Neural cell (in vitro differentiated cells): ENCODE measurements around the gene SMC1A. TPM values are rescaled to one million over a fixed set of nuclear protein-coding genes. Genes with fewer than 3 reads are reported as not detected.

Source experiments
- H2AFZ ChIP-seq: fragments of 200-600, 300-800 bp; sonication (generic), shearing (Covaris generic); 2 replicates; pipeline ENCODE4 v1.6.0; 2014; ENCODE audit warnings: low read depth, mild to moderate bottlenecking, antibody characterized with exemption, low read length, moderate library complexity
- H3F3A ChIP-seq: fragments of 200-600 bp; shearing (Covaris generic); 2 replicates; pipeline ENCODE4 v1.6.1; 2016; ENCODE audit warnings: mild to moderate bottlenecking, moderate library complexity, mixed read lengths, antibody characterized with exemption, low read length; ENCODE audit not compliant: insufficient read depth, poor library complexity, severe bottlenecking
- H3K27ac ChIP-seq: fragments of 200-600, 300-800 bp; sonication (generic), shearing (Covaris generic); 2 replicates; pipeline ENCODE4 v1.5.1; 2014; ENCODE audit warnings: mild to moderate bottlenecking, low read length, moderate library complexity
- H3K27me3 ChIP-seq: fragments of 300-800, 200-600 bp; sonication (generic), shearing (Covaris generic); 2 replicates; pipeline ENCODE4 v1.6.0; 2014; ENCODE audit warnings: mild to moderate bottlenecking, low read depth, low read length, moderate library complexity; ENCODE audit not compliant: insufficient read depth
- H3K36me3 ChIP-seq: fragments of 300-800, 200-600 bp; sonication (generic), shearing (Covaris generic); 2 replicates; pipeline ENCODE4 v1.5.1; 2014; ENCODE audit warnings: mild to moderate bottlenecking, antibody characterized with exemption, low read length, moderate library complexity; ENCODE audit not compliant: insufficient read depth
- H3K4me2 ChIP-seq: fragments of 300-800, 200-600 bp; sonication (generic), shearing (Covaris generic); 2 replicates; pipeline ENCODE4 v1.6.0; 2014; ENCODE audit warnings: mild to moderate bottlenecking, low read length
- H3K4me3 ChIP-seq: fragments of 300-800, 200-600 bp; sonication (generic), shearing (Covaris generic); 2 replicates; pipeline ENCODE4 v1.5.1; 2014; ENCODE audit warnings: mild to moderate bottlenecking, low read length, moderate library complexity
- H3K79me2 ChIP-seq: fragments of 200-600 bp; shearing (Covaris generic); replicated peaks from 2 replicates; pipeline ENCODE4 v1.6.0; 2014; ENCODE audit warnings: mild to moderate bottlenecking, low read length, moderate library complexity; ENCODE audit not compliant: insufficient read depth
- H3K9ac ChIP-seq: fragments of 300-800, 200-600 bp; sonication (generic), shearing (Covaris generic); 2 replicates; pipeline ENCODE4 v1.6.1; 2016; ENCODE audit warnings: mild to moderate bottlenecking, low read length, mixed read lengths
- H3K9me2 ChIP-seq: fragments of 200-600 bp; shearing (Covaris generic); 2 replicates; pipeline ENCODE4 v1.6.1; 2016; ENCODE audit warnings: mild to moderate bottlenecking, low read length, mixed read lengths; ENCODE audit not compliant: insufficient read depth
- H3K9me3 ChIP-seq: fragments of 200-600, 300-800 bp; sonication (generic), shearing (Covaris generic); 2 replicates; pipeline ENCODE4 v1.6.1; 2016; ENCODE audit warnings: mild to moderate bottlenecking, mixed run types, low read length, moderate library complexity, mixed read lengths
- H4K20me1 ChIP-seq: fragments of 200-600 bp; shearing (Covaris generic); 2 replicates; pipeline ENCODE4 v1.6.1; 2016; ENCODE audit warnings: mild to moderate bottlenecking, mixed run types; ENCODE audit not compliant: insufficient read depth
- CTCF ChIP-seq: fragments of 450-650 bp; IDR thresholded peaks from 2 replicates; pipeline ENCODE4 v1.5.1; 2014; ENCODE audit warnings: antibody characterized with exemption, mild to moderate bottlenecking, moderate library complexity; ENCODE audit not compliant: poor library complexity, severe bottlenecking
- EP300 ChIP-seq: fragments of 450-650 bp; conservative IDR thresholded peaks from 2 replicates; pipeline ENCODE4 v1.6.1; 2014; ENCODE audit warnings: antibody characterized with exemption, mild to moderate bottlenecking, moderate library complexity; ENCODE audit not compliant: poor library complexity, severe bottlenecking
- EZH2 ChIP-seq: fragments of 200-600, 300-800 bp; shearing (Covaris generic), sonication (generic); IDR thresholded peaks from 2 replicates; pipeline ENCODE4 v1.6.1; 2014; ENCODE audit warnings: antibody characterized with exemption, low read length, borderline replicate concordance, mild to moderate bottlenecking; ENCODE audit not compliant: insufficient read depth, poor library complexity, severe bottlenecking
- MXI1 ChIP-seq: fragments of 450-650 bp; conservative IDR thresholded peaks from 2 replicates; pipeline ENCODE4 v1.6.1; 2014; ENCODE audit warnings: antibody characterized with exemption, mild to moderate bottlenecking; ENCODE audit not compliant: poor library complexity, severe bottlenecking
- POLR2AphosphoS5 ChIP-seq: IDR thresholded peaks from 2 replicates; pipeline ENCODE4 v1.6.1; 2012
- RAD21 ChIP-seq: fragments of 450-650 bp; conservative IDR thresholded peaks from 2 replicates; pipeline ENCODE4 v1.6.1; 2014; ENCODE audit warnings: antibody characterized with exemption, mild to moderate bottlenecking, moderate library complexity
- SMC3 ChIP-seq: fragments of 450-650 bp; conservative IDR thresholded peaks from 2 replicates; pipeline ENCODE4 v1.6.1; 2014; ENCODE audit warnings: antibody characterized with exemption, mild to moderate bottlenecking, moderate library complexity; ENCODE audit not compliant: poor library complexity
- TAF1 ChIP-seq: IDR thresholded peaks from 2 replicates; pipeline ENCODE4 v1.6.1; 2012; ENCODE audit warnings: low read depth
- polyA plus RNA-seq: library from polyadenylated mRNA; depleted of rRNA; stranded (reverse); fragments of >200 nt; gene quantifications from 2 replicates; pipeline ENCODE4 v1.2.3, GENCODE V29; 2014
- TF ChIP-seq, protein P1 (sequence below): IDR thresholded peaks from 2 replicates; pipeline ENCODE4 v1.6.1; 2012; ENCODE audit warnings: borderline replicate concordance

The SMC1A gene
- polyA plus RNA-seq, 1 donor from 2014 or later: 11.4 TPM

DNA sequence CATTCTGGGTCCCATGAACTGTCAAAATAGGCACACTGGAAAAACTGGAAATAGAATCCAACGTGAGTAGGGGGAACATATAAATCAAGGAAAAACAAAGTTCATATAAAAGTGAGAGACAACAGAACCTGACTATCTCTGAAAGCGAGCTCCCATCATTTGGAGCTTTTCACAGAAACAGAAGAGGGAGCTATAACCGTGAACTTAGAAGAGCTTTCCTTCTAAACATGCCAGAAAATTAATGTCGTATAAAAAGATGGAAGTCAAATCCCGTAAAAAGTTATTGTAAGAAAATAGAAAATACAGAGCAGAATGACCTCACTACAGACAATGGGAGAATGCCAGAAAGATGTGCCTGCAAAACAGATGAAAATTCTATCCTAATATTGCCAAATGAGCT is 35.6 kb upstream of the SMC1A start:
- TF ChIP-seq, protein P1, sequence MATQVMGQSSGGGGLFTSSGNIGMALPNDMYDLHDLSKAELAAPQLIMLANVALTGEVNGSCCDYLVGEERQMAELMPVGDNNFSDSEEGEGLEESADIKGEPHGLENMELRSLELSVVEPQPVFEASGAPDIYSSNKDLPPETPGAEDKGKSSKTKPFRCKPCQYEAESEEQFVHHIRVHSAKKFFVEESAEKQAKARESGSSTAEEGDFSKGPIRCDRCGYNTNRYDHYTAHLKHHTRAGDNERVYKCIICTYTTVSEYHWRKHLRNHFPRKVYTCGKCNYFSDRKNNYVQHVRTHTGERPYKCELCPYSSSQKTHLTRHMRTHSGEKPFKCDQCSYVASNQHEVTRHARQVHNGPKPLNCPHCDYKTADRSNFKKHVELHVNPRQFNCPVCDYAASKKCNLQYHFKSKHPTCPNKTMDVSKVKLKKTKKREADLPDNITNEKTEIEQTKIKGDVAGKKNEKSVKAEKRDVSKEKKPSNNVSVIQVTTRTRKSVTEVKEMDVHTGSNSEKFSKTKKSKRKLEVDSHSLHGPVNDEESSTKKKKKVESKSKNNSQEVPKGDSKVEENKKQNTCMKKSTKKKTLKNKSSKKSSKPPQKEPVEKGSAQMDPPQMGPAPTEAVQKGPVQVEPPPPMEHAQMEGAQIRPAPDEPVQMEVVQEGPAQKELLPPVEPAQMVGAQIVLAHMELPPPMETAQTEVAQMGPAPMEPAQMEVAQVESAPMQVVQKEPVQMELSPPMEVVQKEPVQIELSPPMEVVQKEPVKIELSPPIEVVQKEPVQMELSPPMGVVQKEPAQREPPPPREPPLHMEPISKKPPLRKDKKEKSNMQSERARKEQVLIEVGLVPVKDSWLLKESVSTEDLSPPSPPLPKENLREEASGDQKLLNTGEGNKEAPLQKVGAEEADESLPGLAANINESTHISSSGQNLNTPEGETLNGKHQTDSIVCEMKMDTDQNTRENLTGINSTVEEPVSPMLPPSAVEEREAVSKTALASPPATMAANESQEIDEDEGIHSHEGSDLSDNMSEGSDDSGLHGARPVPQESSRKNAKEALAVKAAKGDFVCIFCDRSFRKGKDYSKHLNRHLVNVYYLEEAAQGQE: no peak
- TF ChIP-seq EP300 (no peak), SMC3 (no peak), RAD21 (no peak), EZH2 (no peak), MXI1 (no peak), POLR2AphosphoS5 (no peak), TAF1 (no peak), CTCF (no peak)
- no peak overlapping the region for H3K27ac ChIP-seq
- H3K9me2 ChIP-seq: no peaks in the 10 kb centered on the region
- no peaks in the 10 kb centered on the region for H3K27me3 ChIP-seq
- H3K9me3 ChIP-seq: no peaks in the 10 kb centered on the region
- no peaks in the 10 kb centered on the region for H3K79me2 ChIP-seq
- H2AFZ ChIP-seq: no peak overlapping the region
- no peak overlapping the region for H3K9ac ChIP-seq
- no peak overlapping the region for H3K4me2 ChIP-seq
- H3K36me3 ChIP-seq: no peaks in the 10 kb centered on the region
- no peaks in the 10 kb centered on the region for H4K20me1 ChIP-seq
- no peaks in the 10 kb centered on the region for H3F3A ChIP-seq
- no peak overlapping the region for H3K4me3 ChIP-seq

GRCh38 chrX:53456254-53456653 is 33.8 kb upstream of the SMC1A start:
- no peak for TF ChIP-seq POLR2AphosphoS5
- TF ChIP-seq, protein P1: no peak
- no peak for TF ChIP-seq RAD21
- TF ChIP-seq EP300: no peak
- TF ChIP-seq TAF1: no peak
- no peak for TF ChIP-seq SMC3

More at GRCh38 chrX:53456254-53456653, 33.8 kb upstream of the SMC1A start:
- Histone ChIP-seq H3K27me3 (no peaks in the 10 kb centered on the region), H3K9me2 (no peaks in the 10 kb centered on the region), H3K4me2 (no peak overlapping the region), H2AFZ (no peak overlapping the region), H3K36me3 (no peaks in the 10 kb centered on the region), H3K27ac (no peak overlapping the region), H3K4me3 (no peak overlapping the region), H4K20me1 (no peaks in the 10 kb centered on the region), H3K79me2 (no peaks in the 10 kb centered on the region), H3K9me3 (no peaks in the 10 kb centered on the region), H3F3A (no peaks in the 10 kb centered on the region), H3K9ac (no peak overlapping the region)
